Measurements from ENCODE around the gene ZBTB16.

- no peak for TF ChIP-seq CTCF (conservative IDR thresholded peaks at IDR 0.05; ENCODE audit: low read depth in 2 of 2)
- no peak for TF ChIP-seq EZH2 (IDR thresholded peaks at IDR 0.05; ENCODE audit: low read depth, unreplicated experiment)
- no peak for TF ChIP-seq POLR2AphosphoS5 (IDR thresholded peaks at IDR 0.05; ENCODE audit: low read depth)
- TF ChIP-seq CREB1 (CRISPR knock-in tag; IDR thresholded peaks at IDR 0.05; ENCODE audit: low read depth) = no peak
- TF ChIP-seq NANOG (IDR thresholded peaks at IDR 0.05; ENCODE audit: borderline replicate concordance) = no peak
Observed at GRCh38 chr11:114179234-114179941, 119.9 kb downstream of the ZBTB16 start.

All from GM23338 (cell line).